Measurements from ENCODE around the gene PMPCA.

PMPCA gene

DNA sequence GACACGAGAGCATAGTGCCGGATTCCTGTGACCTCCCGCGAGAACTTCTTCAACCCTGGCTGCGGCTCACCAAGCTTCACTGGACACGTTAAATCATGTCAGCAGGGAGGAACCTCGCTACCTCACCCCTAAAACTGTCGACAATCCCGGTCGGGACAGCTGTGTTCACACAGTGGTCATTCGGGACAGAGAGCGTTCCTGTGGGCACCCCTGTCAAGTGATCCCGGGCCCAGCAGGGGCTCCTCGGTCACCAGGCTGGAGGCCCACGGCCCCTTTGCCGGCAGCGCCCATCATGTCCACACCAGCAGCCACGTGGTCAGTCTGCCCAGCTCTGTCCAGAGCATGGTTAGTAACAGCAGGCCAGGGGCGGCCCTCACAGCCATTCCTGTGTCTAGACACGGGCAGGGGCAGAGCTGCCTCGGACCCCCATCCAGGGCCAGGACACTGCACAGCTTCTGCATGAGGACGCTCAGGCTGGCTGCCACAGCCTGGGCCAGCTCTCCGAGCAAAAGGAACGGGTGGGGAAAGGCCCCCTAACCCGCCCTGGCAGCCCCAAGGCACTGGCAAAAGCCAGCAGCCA is 25.7 kb downstream of the PMPCA start:
- TF ChIP-seq, protein P1, sequence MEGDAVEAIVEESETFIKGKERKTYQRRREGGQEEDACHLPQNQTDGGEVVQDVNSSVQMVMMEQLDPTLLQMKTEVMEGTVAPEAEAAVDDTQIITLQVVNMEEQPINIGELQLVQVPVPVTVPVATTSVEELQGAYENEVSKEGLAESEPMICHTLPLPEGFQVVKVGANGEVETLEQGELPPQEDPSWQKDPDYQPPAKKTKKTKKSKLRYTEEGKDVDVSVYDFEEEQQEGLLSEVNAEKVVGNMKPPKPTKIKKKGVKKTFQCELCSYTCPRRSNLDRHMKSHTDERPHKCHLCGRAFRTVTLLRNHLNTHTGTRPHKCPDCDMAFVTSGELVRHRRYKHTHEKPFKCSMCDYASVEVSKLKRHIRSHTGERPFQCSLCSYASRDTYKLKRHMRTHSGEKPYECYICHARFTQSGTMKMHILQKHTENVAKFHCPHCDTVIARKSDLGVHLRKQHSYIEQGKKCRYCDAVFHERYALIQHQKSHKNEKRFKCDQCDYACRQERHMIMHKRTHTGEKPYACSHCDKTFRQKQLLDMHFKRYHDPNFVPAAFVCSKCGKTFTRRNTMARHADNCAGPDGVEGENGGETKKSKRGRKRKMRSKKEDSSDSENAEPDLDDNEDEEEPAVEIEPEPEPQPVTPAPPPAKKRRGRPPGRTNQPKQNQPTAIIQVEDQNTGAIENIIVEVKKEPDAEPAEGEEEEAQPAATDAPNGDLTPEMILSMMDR (IDR thresholded peaks at IDR 0.05; ENCODE audit: insufficient read depth, low read depth, low read length, missing control alignments): no peak
- H3K4me3 ChIP-seq (ENCODE audit: low read depth, low read length): no peak overlapping the region
- no peak for DNase-seq (ENCODE audit: low read depth)

DNA sequence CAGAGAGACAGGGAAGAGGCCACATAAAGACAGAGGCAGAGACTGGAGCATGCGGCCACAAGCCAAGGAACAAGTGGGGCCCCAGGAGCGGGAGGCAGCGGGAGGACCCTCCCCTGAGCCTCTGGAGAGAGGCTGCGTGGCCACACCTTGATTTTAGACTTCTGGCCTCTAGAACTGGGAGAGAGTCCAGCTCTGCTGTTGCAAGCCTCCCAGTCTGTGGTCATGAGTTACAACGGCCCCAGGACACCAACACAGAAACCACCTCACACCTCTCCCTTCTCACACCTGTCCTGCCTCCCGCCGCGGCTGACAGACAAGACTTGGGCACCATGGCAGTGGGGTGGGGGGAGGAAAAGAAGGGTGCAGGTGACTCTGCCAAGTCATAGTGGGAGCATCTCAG is 27.0 kb downstream of the PMPCA start:
- TF ChIP-seq, protein P1 (IDR thresholded peaks at IDR 0.05; ENCODE audit: insufficient read depth, low read depth, low read length, missing control alignments): no peak
- no peak overlapping the region for H3K4me3 ChIP-seq (ENCODE audit: low read depth, low read length)
- no peak for DNase-seq (ENCODE audit: low read depth)

DNA sequence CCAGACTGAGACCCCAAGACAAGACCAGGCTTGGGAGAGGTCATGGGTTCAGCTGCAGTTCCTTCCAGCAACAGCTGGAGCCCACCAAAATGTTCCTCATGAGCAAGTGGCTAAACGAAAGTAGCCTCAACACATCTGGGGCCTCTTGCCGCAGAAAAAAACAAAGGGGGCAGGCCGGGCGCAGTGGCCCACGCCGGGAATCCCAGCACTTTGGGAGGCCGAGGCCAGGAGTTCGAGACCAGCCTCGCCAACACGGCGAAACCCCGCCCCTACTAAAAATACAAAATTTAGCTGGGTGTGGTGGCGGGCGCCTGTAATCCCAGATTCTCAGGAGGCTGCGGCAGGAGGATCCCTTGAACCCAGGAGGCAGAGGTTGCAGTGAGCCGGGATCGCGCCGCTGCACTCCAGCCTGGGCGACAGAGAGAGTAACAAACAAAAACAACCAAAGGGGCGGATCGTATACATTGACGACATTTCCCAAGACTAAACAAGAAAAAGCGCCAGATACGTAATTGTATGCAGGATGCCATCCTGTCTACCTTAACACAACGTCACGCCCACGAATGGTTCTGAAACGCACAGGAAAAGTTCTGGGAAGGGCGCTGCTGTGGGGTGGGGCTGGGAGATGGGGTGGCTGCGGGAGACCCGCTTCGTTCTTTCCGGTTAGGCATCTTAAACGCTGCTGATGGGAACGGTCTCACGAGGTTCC is 27.5 kb downstream of the PMPCA start:
- DNase-seq (ENCODE audit: low read depth): no peak
- TF ChIP-seq, protein P1 (IDR thresholded peaks at IDR 0.05; ENCODE audit: insufficient read depth, low read depth, low read length, missing control alignments): no peak

DNA sequence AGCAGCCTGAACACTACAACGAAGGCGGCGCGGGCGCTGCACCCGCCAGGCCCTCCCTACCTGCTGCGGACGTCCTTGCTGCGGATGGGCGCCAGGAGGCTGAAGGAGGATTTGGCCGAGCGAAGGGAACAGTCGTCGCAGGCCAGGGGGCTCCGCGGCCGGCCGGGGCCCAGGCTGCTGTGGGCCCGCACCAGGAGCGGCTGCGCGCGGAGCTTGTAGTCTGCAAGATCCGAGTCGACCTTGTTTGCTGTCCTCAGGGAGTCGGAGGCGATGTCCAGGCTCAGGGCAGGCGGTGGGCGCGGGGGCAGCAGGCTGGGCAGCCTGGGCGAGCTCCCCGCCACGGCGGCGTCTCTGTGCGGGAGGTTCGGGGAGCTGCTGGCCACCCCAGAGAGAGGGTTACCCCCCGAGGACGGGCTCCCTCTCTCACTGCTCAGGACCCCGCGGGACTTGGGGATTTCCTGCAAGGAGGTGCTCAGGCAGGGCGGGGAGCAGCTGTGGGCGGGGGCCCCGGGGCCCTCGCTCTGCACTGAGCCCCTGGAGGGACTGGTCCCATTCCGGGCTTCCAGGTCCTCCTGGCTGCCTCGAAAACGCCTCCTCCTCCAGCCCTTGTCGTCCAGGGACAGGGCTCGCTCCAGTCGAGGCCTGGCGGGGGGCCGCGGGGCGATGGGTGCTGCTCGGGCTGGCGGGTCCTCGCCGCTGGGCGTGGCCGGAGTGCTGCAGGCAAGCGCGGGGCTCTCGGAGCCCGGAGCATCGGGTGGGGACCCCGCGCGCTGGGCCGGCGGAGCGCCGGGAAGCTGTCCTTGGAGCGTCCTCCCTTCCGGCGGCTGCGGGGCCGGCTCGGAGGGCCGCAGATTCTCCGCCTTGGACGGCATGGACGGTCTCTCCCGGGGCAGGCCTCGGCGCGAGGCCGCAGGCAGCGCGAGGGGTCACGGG is 28.4 kb downstream of the PMPCA start:
- TF ChIP-seq, protein P1 (IDR thresholded peaks at IDR 0.05; ENCODE audit: insufficient read depth, low read depth, low read length, missing control alignments): no peak
- peak overlapping the region; percentile 92 for H3K4me3 ChIP-seq (ENCODE audit: low read depth, low read length)
- peak; percentile 70 for DNase-seq (ENCODE audit: low read depth)

More for the DNA sequence above, 27.5 kb downstream of the PMPCA start:
- H3K4me3 ChIP-seq (ENCODE audit: low read depth, low read length): peak overlapping the region; percentile 92

DNA sequence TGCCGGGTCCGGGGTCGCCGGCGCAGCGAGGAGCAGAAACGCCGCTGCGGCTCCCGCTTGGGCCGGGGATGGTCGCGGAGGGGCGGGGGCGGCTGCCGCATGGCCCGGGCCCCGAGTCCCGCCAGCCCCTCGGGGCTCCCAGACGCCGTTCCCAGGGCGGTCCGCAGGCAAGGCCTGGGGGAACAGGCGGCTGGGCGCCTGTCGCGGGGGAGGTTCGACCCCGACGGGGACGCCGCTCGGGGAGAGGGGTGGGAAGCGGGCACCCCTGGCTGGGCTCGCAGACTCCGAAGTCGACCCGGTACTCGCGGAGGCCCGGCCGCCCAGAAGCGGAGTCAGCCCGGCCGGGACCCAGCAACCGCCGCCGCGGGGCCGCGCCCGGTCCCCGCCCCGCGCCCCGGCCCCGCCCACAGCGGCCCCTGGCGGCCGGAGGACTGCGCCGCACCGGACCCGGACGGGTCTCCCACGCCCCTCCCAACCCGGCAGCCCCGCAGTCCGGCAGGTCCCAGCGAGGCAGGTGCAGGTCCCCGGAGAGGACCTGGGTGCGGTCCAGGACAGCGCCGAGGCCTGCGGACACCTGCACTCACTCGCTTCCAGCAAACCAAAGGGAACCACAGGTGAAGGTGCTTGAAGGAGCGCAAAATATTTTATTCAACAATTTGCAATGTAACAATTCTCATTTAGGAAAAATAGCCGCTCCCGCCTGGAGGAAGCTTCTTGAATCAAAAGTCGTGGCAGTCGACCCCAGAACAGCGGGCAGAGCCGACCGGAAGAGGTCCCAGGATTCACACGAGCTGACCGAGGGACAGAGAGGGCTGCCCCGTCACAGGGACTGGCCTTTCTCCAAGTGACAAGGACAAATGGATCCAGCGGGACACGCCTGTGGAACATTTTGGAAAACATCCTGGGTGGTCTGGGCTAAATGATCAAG is 29.3 kb downstream of the PMPCA start, which contains the start of gene INPP5E:
Gene INPP5E, minus strand, starts transcription at position 365 of the 928 bp plus-strand sequence. CDS start 426 bp downstream, outside the sequence.
- DNase-seq (ENCODE audit: low read depth): peak; percentile 86
- H3K4me3 ChIP-seq (ENCODE audit: low read depth, low read length): peak within 1 kb of the TSS; percentile 92
- TF ChIP-seq, protein P1 (IDR thresholded peaks at IDR 0.05; ENCODE audit: insufficient read depth, low read depth, low read length, missing control alignments): peak; percentile 68

DNA sequence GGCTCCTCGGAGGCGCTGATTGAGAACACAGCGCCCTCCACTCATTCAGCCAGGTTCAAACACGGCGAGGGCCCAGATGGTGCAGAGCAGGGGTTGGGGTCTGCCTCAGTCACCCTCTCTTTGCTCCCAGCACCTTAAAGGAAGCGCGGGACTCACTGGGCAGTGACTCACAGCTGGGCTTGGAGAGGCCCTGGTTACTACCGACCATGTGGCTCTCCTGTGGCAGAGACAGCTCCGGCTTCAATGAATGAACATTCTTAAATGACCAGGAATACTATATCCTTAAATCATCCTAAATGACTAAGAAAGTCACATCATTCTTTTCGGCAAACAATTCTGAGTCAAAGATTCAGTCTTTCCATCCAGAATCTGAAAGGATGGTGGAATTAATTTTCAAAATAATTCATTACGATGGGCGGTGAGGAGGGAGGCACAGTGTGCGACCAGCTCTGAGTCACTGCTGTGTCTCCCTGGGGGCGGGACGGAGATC is 30.8 kb downstream of the PMPCA start:
- no peak overlapping the region for H3K4me3 ChIP-seq (ENCODE audit: low read depth, low read length)
- TF ChIP-seq, protein P1 (IDR thresholded peaks at IDR 0.05; ENCODE audit: insufficient read depth, low read depth, low read length, missing control alignments): no peak
- DNase-seq (ENCODE audit: low read depth): no peak
